Measurements from ENCODE around the gene HDLBP.

HDLBP gene

DNA sequence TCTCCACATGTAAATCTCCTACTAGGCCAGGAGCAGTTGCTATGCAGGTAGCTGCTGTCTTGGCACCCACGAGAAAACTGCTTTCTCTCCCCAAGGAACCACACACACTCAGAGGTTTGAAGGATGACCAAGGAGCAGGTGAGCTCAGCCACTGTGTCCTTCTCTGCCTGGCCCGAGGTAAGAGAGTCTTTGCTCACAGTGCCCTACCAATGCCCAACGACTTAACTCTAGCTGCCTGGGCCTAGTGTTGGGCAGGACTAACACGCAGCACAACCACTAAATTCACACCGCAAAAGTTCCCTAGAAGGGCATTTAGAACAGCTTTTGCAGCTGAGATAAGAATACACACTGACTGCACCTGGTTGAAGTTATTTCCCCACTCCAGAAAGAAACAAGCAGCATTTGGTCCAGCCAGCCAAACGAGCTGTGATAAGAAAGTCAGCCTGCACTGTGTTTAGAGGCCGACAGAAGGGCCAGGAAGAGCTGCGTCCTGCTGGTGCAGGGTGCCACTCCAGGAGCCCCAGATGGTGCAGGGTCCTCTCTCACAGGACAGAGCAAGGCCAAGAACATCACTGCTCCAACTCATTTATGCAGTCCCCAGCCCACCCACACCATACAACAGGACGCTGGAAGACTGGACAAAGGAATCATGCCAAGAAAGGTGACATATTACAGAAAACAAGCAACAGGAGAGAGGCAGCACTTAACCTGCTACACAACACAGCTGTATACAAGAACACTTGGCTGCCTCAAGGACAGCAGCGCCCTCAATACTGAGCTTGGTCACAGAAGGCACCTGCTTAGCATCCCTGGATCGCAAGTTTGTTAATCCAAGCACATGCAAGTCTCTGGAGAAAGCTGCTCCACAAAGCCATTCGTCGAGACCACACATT, 12.5 kb downstream of the HDLBP start:
- no peak for TF ChIP-seq SIN3A (IDR thresholded peaks at IDR 0.05; ENCODE audit: borderline replicate concordance, insufficient read depth, low read length)
- no peak for TF ChIP-seq TAF1 (IDR thresholded peaks at IDR 0.05; ENCODE audit: borderline replicate concordance, insufficient read depth, low read length)
- TF ChIP-seq POLR2AphosphoS5 (IDR thresholded peaks at IDR 0.05; ENCODE audit: low read depth, low read length), result no peak
- no peak for TF ChIP-seq FOXP2 (optimal IDR thresholded peaks at IDR 0.05; ENCODE audit: borderline replicate concordance, extremely low read depth, extremely low read length, insufficient read depth)
- no peak for TF ChIP-seq REST (IDR thresholded peaks at IDR 0.05; ENCODE audit: insufficient read depth in 1 of 2, low read depth in 2 of 2, low read length in 2 of 2)

DNA sequence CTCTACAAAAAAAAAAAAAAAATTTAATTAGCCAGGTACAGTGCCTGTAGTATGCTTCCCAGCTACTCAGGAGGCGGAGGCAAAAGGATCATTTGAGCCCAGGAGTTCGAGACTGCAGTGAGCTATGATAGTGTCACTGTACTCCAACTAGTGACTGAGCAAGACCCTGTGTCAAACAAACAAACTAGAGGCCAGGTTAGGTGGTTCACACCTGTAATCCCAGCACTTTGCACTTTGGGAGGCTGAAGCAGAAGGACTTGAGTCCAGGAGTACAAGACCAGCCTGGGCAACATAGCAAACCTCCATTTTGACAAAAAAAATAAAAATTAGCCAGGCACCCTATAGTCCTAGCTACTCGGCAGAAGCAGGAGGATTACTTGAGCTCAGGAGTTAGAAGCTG, 13.4 kb downstream of the HDLBP start:
- TF ChIP-seq FOXP2 (optimal IDR thresholded peaks at IDR 0.05; ENCODE audit: borderline replicate concordance, extremely low read depth, extremely low read length, insufficient read depth) (no peak), POLR2AphosphoS5 (IDR thresholded peaks at IDR 0.05; ENCODE audit: low read depth, low read length) (no peak), TAF1 (IDR thresholded peaks at IDR 0.05; ENCODE audit: borderline replicate concordance, insufficient read depth, low read length) (no peak), REST (IDR thresholded peaks at IDR 0.05; ENCODE audit: insufficient read depth in 1 of 2, low read depth in 2 of 2, low read length in 2 of 2) (no peak), SIN3A (IDR thresholded peaks at IDR 0.05; ENCODE audit: borderline replicate concordance, insufficient read depth, low read length) (no peak)

DNA sequence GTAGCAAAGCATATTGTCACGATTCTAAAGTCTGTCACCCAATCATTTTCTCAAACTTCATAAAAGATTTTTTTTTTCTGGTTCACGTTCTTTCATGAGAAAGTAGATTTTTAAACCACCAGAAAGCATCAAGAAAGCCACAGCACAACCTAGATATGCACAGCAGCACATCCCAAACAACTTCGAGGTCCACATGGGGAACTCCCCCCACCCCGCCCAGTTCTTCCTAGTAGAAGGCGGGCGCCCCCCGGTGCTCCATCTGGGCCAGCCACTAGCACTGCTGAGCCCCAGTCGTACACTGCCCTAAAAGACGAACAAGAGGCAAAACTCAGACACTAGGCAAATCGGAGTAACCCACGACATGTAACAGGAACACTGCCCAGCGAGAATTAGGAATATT, 15.5 kb downstream of the HDLBP start:
- no peak for TF ChIP-seq POLR2AphosphoS5 (IDR thresholded peaks at IDR 0.05; ENCODE audit: low read depth, low read length)
- no peak for TF ChIP-seq FOXP2 (optimal IDR thresholded peaks at IDR 0.05; ENCODE audit: borderline replicate concordance, extremely low read depth, extremely low read length, insufficient read depth)
- no peak for TF ChIP-seq TAF1 (IDR thresholded peaks at IDR 0.05; ENCODE audit: borderline replicate concordance, insufficient read depth, low read length)

DNA sequence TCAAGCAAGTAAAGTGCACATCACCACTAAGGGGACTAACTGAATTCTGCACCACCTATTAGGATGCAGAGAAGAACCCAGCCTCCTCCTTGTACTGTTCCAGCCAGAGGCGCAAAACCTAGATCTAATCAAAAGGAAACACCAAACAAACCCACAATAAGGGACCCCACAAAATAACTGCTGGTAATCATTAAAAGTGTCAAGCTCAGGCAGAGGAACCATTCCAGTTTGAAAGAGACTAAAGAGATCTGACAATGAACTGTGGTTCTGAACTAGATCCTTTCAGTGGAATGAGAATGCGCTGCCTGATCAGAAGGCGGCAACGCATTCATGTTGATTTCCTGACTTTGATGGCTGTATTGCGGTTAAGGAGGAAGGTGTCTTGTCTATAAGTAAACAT, 16.8 kb downstream of the HDLBP start:
- TF ChIP-seq FOXP2 (optimal IDR thresholded peaks at IDR 0.05; ENCODE audit: borderline replicate concordance, extremely low read depth, extremely low read length, insufficient read depth), result no peak
- no peak for TF ChIP-seq REST (IDR thresholded peaks at IDR 0.05; ENCODE audit: insufficient read depth in 1 of 2, low read depth in 2 of 2, low read length in 2 of 2)
- no peak for TF ChIP-seq SIN3A (IDR thresholded peaks at IDR 0.05; ENCODE audit: borderline replicate concordance, insufficient read depth, low read length)
- no peak for TF ChIP-seq POLR2AphosphoS5 (IDR thresholded peaks at IDR 0.05; ENCODE audit: low read depth, low read length)
- TF ChIP-seq TAF1 (IDR thresholded peaks at IDR 0.05; ENCODE audit: borderline replicate concordance, insufficient read depth, low read length), result no peak

DNA sequence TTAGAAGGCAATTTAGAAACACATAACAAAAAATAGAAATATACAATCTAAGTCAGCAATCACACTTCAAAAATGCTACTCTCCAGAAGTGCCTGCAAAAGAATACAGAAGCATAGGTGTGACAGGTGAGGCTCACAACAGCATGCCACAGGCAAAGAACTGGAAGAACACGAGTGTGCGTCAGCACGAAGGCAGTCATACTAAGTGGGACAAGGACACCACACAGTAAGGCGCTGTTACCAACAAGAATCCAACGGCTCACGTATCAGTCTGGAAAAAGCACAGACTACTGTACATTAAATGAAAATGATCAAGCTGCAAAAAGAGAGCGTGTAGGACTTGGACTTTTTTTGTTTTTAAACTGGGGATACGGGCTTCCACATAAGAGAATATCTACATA, 18.7 kb downstream of the HDLBP start:
- TF ChIP-seq POLR2AphosphoS5 (IDR thresholded peaks at IDR 0.05; ENCODE audit: low read depth, low read length), result no peak
- no peak for TF ChIP-seq SIN3A (IDR thresholded peaks at IDR 0.05; ENCODE audit: borderline replicate concordance, insufficient read depth, low read length)
- no peak for TF ChIP-seq FOXP2 (optimal IDR thresholded peaks at IDR 0.05; ENCODE audit: borderline replicate concordance, extremely low read depth, extremely low read length, insufficient read depth)
- no peak for TF ChIP-seq REST (IDR thresholded peaks at IDR 0.05; ENCODE audit: insufficient read depth in 1 of 2, low read depth in 2 of 2, low read length in 2 of 2)
- no peak for TF ChIP-seq TAF1 (IDR thresholded peaks at IDR 0.05; ENCODE audit: borderline replicate concordance, insufficient read depth, low read length)

Measured in PFSK-1 (cell line).